ENCODE data around the gene LMO4. TPM values are rescaled to one million over a fixed set of nuclear protein-coding genes. Genes with fewer than 3 reads are reported as not detected.

The LMO4 gene
- total and polyA plus RNA-seq, 5 donors from 2014 or later: 2.8 to 10.3 (median 3.9) TPM

GRCh38 chr1:87295445-87296110 is 33.1 kb upstream of the LMO4 start:
- DNase-seq: no peak
- H3K36me3 Mint-ChIP-seq: no peaks in the 10 kb centered on the region
- Histone ChIP-seq H3K9me3 (ENCODE audit: control insufficient read depth in 2 of 2, low read length in 2 of 2) (no peaks in the 10 kb centered on the region), H3K27ac (ENCODE audit: insufficient read depth, low read length, poor library complexity, severe bottlenecking) (no peak overlapping the region), H3K27me3 (ENCODE audit: control insufficient read depth, insufficient read depth, low read length) (no peaks in the 10 kb centered on the region), H3K4me1 (ENCODE audit: control insufficient read depth, insufficient read depth, low read length, poor library complexity, severe bottlenecking) (no peaks in the 10 kb centered on the region), H3K4me3 (ENCODE audit: low read depth, low read length) (no peak overlapping the region), H3K36me3 (ENCODE audit: control insufficient read depth, insufficient read depth, low read length) (no peaks in the 10 kb centered on the region)
- H3K27ac Mint-ChIP-seq: no peak overlapping the region
- peaks cover 0 to 4% (median 0%) of the 10 kb centered on the region in 7 donors for H3K9me3 Mint-ChIP-seq
- ATAC-seq (ENCODE audit: low read depth in 2 of 2): no peak
- no peak overlapping the region for H3K4me3 Mint-ChIP-seq
- H3K4me1 Mint-ChIP-seq: no peaks in the 10 kb centered on the region
- peaks cover 4% of the 10 kb centered on the region for H3K27me3 Mint-ChIP-seq

- Mint-ChIP-seq H3K4me1 (no peaks in the 10 kb centered on the region), H3K27me3 (peaks cover 3% of the 10 kb centered on the region), H3K4me3 (no peak overlapping the region), H3K36me3 (no peaks in the 10 kb centered on the region), H3K9me3 (peaks cover 0 to 4% (median 0%) of the 10 kb centered on the region in 7 donors), H3K27ac (no peak overlapping the region)
- Histone ChIP-seq H3K4me3 (ENCODE audit: low read depth, low read length) (no peak overlapping the region), H3K4me1 (ENCODE audit: control insufficient read depth, insufficient read depth, low read length, poor library complexity, severe bottlenecking) (no peaks in the 10 kb centered on the region), H3K36me3 (ENCODE audit: control insufficient read depth, insufficient read depth, low read length) (no peaks in the 10 kb centered on the region), H3K27me3 (ENCODE audit: control insufficient read depth, insufficient read depth, low read length) (no peaks in the 10 kb centered on the region), H3K9me3 (ENCODE audit: control insufficient read depth in 2 of 2, low read length in 2 of 2) (no peaks in the 10 kb centered on the region), H3K27ac (ENCODE audit: insufficient read depth, low read length, poor library complexity, severe bottlenecking) (no peak overlapping the region)
- no peak for DNase-seq
- ATAC-seq (ENCODE audit: low read depth in 2 of 2): no peak
Observed at GRCh38 chr1:87296206-87296605, 32.5 kb upstream of the LMO4 start.

- Mint-ChIP-seq H3K36me3 (no peaks in the 10 kb centered on the region), H3K27me3 (no peaks in the 10 kb centered on the region), H3K4me1 (no peaks in the 10 kb centered on the region), H3K27ac (no peak overlapping the region), H3K9me3 (peaks cover 0 to 4% (median 0%) of the 10 kb centered on the region in 7 donors), H3K4me3 (no peak overlapping the region)
- H3K4me3 ChIP-seq (ENCODE audit: low read depth, low read length): no peak overlapping the region
- DNase-seq (no peak), ATAC-seq (ENCODE audit: low read depth in 2 of 2) (no peak)
- no peak overlapping the region for H3K27ac ChIP-seq (ENCODE audit: insufficient read depth, low read length, poor library complexity, severe bottlenecking)
- H3K9me3 ChIP-seq (ENCODE audit: control insufficient read depth in 2 of 2, low read length in 2 of 2): no peaks in the 10 kb centered on the region
- no peaks in the 10 kb centered on the region for H3K4me1 ChIP-seq (ENCODE audit: control insufficient read depth, insufficient read depth, low read length, poor library complexity, severe bottlenecking)
- H3K36me3 ChIP-seq (ENCODE audit: control insufficient read depth, insufficient read depth, low read length): no peaks in the 10 kb centered on the region
- H3K27me3 ChIP-seq (ENCODE audit: control insufficient read depth, insufficient read depth, low read length): no peaks in the 10 kb centered on the region
Observed at GRCh38 chr1:87299661-87300060, 29.0 kb upstream of the LMO4 start.

GRCh38 chr1:87300628-87301027 is 28.1 kb upstream of the LMO4 start:
- H3K36me3 Mint-ChIP-seq: no peaks in the 10 kb centered on the region
- DNase-seq: no peak
- Histone ChIP-seq H3K4me3 (ENCODE audit: low read depth, low read length) (no peak overlapping the region), H3K36me3 (ENCODE audit: control insufficient read depth, insufficient read depth, low read length) (no peaks in the 10 kb centered on the region), H3K4me1 (ENCODE audit: control insufficient read depth, insufficient read depth, low read length, poor library complexity, severe bottlenecking) (no peaks in the 10 kb centered on the region), H3K9me3 (ENCODE audit: control insufficient read depth in 2 of 2, low read length in 2 of 2) (no peaks in the 10 kb centered on the region), H3K27ac (ENCODE audit: insufficient read depth, low read length, poor library complexity, severe bottlenecking) (no peak overlapping the region), H3K27me3 (ENCODE audit: control insufficient read depth, insufficient read depth, low read length) (no peaks in the 10 kb centered on the region)
- no peaks in the 10 kb centered on the region for H3K4me1 Mint-ChIP-seq
- no peaks in the 10 kb centered on the region for H3K27me3 Mint-ChIP-seq
- peaks cover 0 to 4% (median 0%) of the 10 kb centered on the region in 7 donors for H3K9me3 Mint-ChIP-seq
- H3K4me3 Mint-ChIP-seq: no peak overlapping the region
- no peak overlapping the region for H3K27ac Mint-ChIP-seq
- ATAC-seq (ENCODE audit: low read depth in 2 of 2): no peak

GRCh38 chr1:87305151-87305550 is 23.5 kb upstream of the LMO4 start:
- H3K9me3 Mint-ChIP-seq: no peaks in the 10 kb centered on the region
- H3K4me3 ChIP-seq (ENCODE audit: low read depth, low read length): no peak overlapping the region
- H3K36me3 Mint-ChIP-seq: no peaks in the 10 kb centered on the region
- no peaks in the 10 kb centered on the region for H3K4me1 Mint-ChIP-seq
- H3K4me1 ChIP-seq (ENCODE audit: control insufficient read depth, insufficient read depth, low read length, poor library complexity, severe bottlenecking): no peaks in the 10 kb centered on the region
- peaks cover 8% of the 10 kb centered on the region for H3K27me3 Mint-ChIP-seq
- H3K27me3 ChIP-seq (ENCODE audit: control insufficient read depth, insufficient read depth, low read length): no peaks in the 10 kb centered on the region
- no peaks in the 10 kb centered on the region for H3K9me3 ChIP-seq (ENCODE audit: control insufficient read depth in 2 of 2, low read length in 2 of 2)
- no peak for DNase-seq
- no peak overlapping the region for H3K4me3 Mint-ChIP-seq
- no peak overlapping the region for H3K27ac Mint-ChIP-seq
- H3K27ac ChIP-seq (ENCODE audit: insufficient read depth, low read length, poor library complexity, severe bottlenecking): no peak overlapping the region
- no peak for ATAC-seq (ENCODE audit: low read depth in 2 of 2)
- H3K36me3 ChIP-seq (ENCODE audit: control insufficient read depth, insufficient read depth, low read length): no peaks in the 10 kb centered on the region

- no peak overlapping the region for H3K4me3 ChIP-seq (ENCODE audit: low read depth, low read length)
- H3K4me1 ChIP-seq (ENCODE audit: control insufficient read depth, insufficient read depth, low read length, poor library complexity, severe bottlenecking): no peaks in the 10 kb centered on the region
- no peak overlapping the region for H3K27ac ChIP-seq (ENCODE audit: insufficient read depth, low read length, poor library complexity, severe bottlenecking)
- H3K27me3 ChIP-seq (ENCODE audit: control insufficient read depth, insufficient read depth, low read length): no peaks in the 10 kb centered on the region
- DNase-seq (no peak), ATAC-seq (ENCODE audit: low read depth in 2 of 2) (no peak)
- H3K27ac Mint-ChIP-seq: no peak overlapping the region
- peaks cover 13% of the 10 kb centered on the region for H3K27me3 Mint-ChIP-seq
- H3K4me3 Mint-ChIP-seq: no peak overlapping the region
- H3K9me3 ChIP-seq (ENCODE audit: control insufficient read depth in 2 of 2, low read length in 2 of 2): no peaks in the 10 kb centered on the region
- H3K36me3 Mint-ChIP-seq: no peaks in the 10 kb centered on the region
- no peaks in the 10 kb centered on the region for H3K36me3 ChIP-seq (ENCODE audit: control insufficient read depth, insufficient read depth, low read length)
- H3K4me1 Mint-ChIP-seq: no peaks in the 10 kb centered on the region
- no peaks in the 10 kb centered on the region for H3K9me3 Mint-ChIP-seq
Observed at GRCh38 chr1:87305762-87306161, 22.9 kb upstream of the LMO4 start.

- no peak overlapping the region for H3K4me3 Mint-ChIP-seq
- H3K27me3 Mint-ChIP-seq: peaks cover 13% of the 10 kb centered on the region
- H3K36me3 Mint-ChIP-seq: no peaks in the 10 kb centered on the region
- no peak overlapping the region for H3K27ac Mint-ChIP-seq
- no peaks in the 10 kb centered on the region for H3K4me1 Mint-ChIP-seq
- DNase-seq (no peak), ATAC-seq (ENCODE audit: low read depth in 2 of 2) (no peak)
- Histone ChIP-seq H3K36me3 (ENCODE audit: control insufficient read depth, insufficient read depth, low read length) (no peaks in the 10 kb centered on the region), H3K27me3 (ENCODE audit: control insufficient read depth, insufficient read depth, low read length) (no peaks in the 10 kb centered on the region), H3K27ac (ENCODE audit: insufficient read depth, low read length, poor library complexity, severe bottlenecking) (no peak overlapping the region), H3K4me1 (ENCODE audit: control insufficient read depth, insufficient read depth, low read length, poor library complexity, severe bottlenecking) (no peaks in the 10 kb centered on the region), H3K9me3 (ENCODE audit: control insufficient read depth in 2 of 2, low read length in 2 of 2) (no peaks in the 10 kb centered on the region), H3K4me3 (ENCODE audit: low read depth, low read length) (no peak overlapping the region)
- H3K9me3 Mint-ChIP-seq: no peaks in the 10 kb centered on the region
Observed at GRCh38 chr1:87307306-87307705, 21.4 kb upstream of the LMO4 start.

GRCh38 chr1:87307931-87308330 is 20.7 kb upstream of the LMO4 start:
- no peaks in the 10 kb centered on the region for H3K9me3 Mint-ChIP-seq
- DNase-seq: no peak
- H3K27ac Mint-ChIP-seq: no peak overlapping the region

More at GRCh38 chr1:87307931-87308330, 20.7 kb upstream of the LMO4 start:
- no peak overlapping the region for H3K4me3 Mint-ChIP-seq
- H3K36me3 Mint-ChIP-seq: no peaks in the 10 kb centered on the region
- Histone ChIP-seq H3K4me3 (ENCODE audit: low read depth, low read length) (no peak overlapping the region), H3K36me3 (ENCODE audit: control insufficient read depth, insufficient read depth, low read length) (no peaks in the 10 kb centered on the region), H3K4me1 (ENCODE audit: control insufficient read depth, insufficient read depth, low read length, poor library complexity, severe bottlenecking) (no peaks in the 10 kb centered on the region), H3K27ac (ENCODE audit: insufficient read depth, low read length, poor library complexity, severe bottlenecking) (no peak overlapping the region), H3K27me3 (ENCODE audit: control insufficient read depth, insufficient read depth, low read length) (no peaks in the 10 kb centered on the region), H3K9me3 (ENCODE audit: control insufficient read depth in 2 of 2, low read length in 2 of 2) (no peaks in the 10 kb centered on the region)
- no peaks in the 10 kb centered on the region for H3K4me1 Mint-ChIP-seq
- H3K27me3 Mint-ChIP-seq: peaks cover 13% of the 10 kb centered on the region
- ATAC-seq (ENCODE audit: low read depth in 2 of 2): no peak

Measured in CD4-positive, CD25-positive, alpha-beta regulatory T cell (primary cell).